HG02981 (cell line): ENCODE results near the gene H1-8.
"Not testable (repeated sequence)": the region's sequence is repeated elsewhere in the genome, so short reads cannot be mapped to it uniquely, and the experiment has no call there.

Experiments used
- ATAC-seq: cut with Tn5 transposase; IDR thresholded peaks from one replicate; pipeline ENCODE4 v1.9.1; 2021; ENCODE audit warnings: mild to moderate bottlenecking, moderate library complexity; ENCODE audit not compliant: unreplicated experiment

H1-8 gene

GRCh38 chr3:129543156-129543790 is at the start of gene H1-8:
Gene H1-8, plus strand, starts transcription at chr3:129543175. Its CDS starts 44 bp downstream, at chr3:129543219.
- ATAC-seq = no peak

- no peak for ATAC-seq
Observed at GRCh38 chr3:129493206-129493605, 49.8 kb upstream of the H1-8 start.

GRCh38 chr3:129494499-129494898 is 48.5 kb upstream of the H1-8 start:
- ATAC-seq = not testable (repeated sequence)

GRCh38 chr3:129495006-129495639 is 47.9 kb upstream of the H1-8 start:
- ATAC-seq = not testable (repeated sequence)

- not testable (repeated sequence) for ATAC-seq
Observed at GRCh38 chr3:129497876-129498275, 45.1 kb upstream of the H1-8 start.

GRCh38 chr3:129498603-129499488 is 44.1 kb upstream of the H1-8 start:
- not testable (repeated sequence) for ATAC-seq

- not testable (repeated sequence) for ATAC-seq
Observed at GRCh38 chr3:129499604-129500333, 43.2 kb upstream of the H1-8 start.

GRCh38 chr3:129500334-129500658 is 42.7 kb upstream of the H1-8 start:
- no peak for ATAC-seq

- ATAC-seq = no peak
Observed at GRCh38 chr3:129501630-129502029, 41.3 kb upstream of the H1-8 start.

GRCh38 chr3:129502641-129503408 is 40.1 kb upstream of the H1-8 start:
- no peak for ATAC-seq

- ATAC-seq = no peak
Observed at GRCh38 chr3:129503471-129504291, 39.3 kb upstream of the H1-8 start.

- no peak for ATAC-seq
Observed at GRCh38 chr3:129504471-129505100, 38.4 kb upstream of the H1-8 start.

GRCh38 chr3:129505341-129505740 is 37.6 kb upstream of the H1-8 start:
- no peak for ATAC-seq

- ATAC-seq = no peak
Observed at GRCh38 chr3:129506231-129506742, 36.7 kb upstream of the H1-8 start.

- no peak for ATAC-seq
Observed at GRCh38 chr3:129507181-129507831, 35.7 kb upstream of the H1-8 start.

- no peak for ATAC-seq
Observed at GRCh38 chr3:129512595-129512994, 30.4 kb upstream of the H1-8 start.

- no peak for ATAC-seq
Observed at GRCh38 chr3:129513705-129514104, 29.3 kb upstream of the H1-8 start.

- ATAC-seq = no peak
Observed at GRCh38 chr3:129514110-129514509, 28.9 kb upstream of the H1-8 start.
